HG02571 (cell line): ENCODE results near the gene P2RY14.

ENCODE experiments used
- ATAC-seq: cut with Tn5 transposase; IDR thresholded peaks from one replicate; pipeline ENCODE4 v1.9.1; 2021; ENCODE audit warnings: mild to moderate bottlenecking, moderate library complexity; ENCODE audit not compliant: unreplicated experiment

The P2RY14 gene

DNA sequence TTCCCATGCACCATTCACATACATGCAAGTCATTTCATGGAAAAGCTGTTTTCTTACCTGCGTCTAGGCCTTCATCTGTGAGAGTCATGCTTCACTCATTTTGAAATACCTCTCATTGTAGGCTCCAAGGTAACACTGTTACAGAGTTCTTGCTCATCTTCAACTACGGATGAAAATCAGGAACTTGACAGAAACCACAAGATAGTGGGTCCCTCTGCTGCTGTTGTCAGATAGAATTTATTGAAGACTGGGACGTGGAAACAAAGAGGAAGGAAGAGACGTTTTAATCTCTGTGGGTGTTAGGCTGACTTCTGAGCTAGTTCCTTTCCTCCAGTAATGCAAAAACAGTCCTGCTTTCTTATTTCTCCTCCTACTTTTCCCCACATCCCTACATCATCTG lies at the start of gene P2RY14:
Gene P2RY14 (minus strand): TSS at position 313 of the 400 bp plus-strand sequence. CDS start 64,226 bp downstream, outside the sequence.
- no peak for ATAC-seq

DNA sequence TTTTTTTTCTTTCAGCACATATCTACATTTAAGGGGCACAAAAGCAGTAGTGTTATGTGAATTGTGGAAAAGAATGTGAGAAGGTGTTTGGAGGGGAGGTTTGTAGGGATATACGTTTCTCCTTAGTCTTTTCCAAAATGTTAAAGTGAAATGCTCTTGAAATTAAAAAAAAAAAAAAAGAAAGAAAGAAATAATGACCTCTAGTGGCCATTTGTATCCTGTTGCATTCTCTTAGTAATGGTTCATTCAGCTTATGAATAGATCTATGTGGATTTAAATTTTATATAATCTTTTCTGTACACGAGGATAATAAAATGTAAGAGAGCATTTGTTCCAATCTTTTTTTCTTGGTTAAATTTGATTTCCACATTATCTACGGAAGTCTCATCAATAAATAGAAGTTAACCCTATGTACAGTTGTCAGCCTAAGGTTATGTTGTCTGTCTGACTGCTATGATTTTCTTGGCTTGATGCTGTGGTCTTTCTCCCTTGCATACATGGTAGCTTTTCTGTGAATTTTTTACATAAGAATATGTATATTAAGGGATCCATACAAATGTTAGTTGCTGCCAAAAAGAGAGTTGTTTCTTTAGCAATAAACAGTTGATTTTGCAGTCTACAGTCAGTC lies 49.3 kb upstream of the P2RY14 start:
- ATAC-seq, result no peak

DNA sequence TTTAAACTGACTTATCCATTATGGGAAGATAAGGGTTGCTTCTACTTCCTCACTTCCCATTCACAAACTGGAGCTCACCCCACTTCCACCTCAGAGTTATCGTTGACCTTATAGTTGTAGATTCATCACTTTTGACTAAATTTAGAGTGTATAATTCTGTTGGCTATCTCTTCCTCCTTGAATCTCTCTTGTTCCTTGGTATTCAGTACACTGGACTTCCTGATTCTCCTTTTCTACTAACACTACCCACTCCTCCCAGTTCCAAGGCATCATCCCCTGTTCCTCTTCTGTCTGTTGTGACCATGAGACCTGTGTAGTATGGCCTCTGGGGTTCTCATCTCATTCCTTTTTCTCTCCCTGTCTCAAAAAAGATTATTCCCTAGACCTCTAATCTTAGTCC lies 44.2 kb upstream of the P2RY14 start:
- no peak for ATAC-seq

DNA sequence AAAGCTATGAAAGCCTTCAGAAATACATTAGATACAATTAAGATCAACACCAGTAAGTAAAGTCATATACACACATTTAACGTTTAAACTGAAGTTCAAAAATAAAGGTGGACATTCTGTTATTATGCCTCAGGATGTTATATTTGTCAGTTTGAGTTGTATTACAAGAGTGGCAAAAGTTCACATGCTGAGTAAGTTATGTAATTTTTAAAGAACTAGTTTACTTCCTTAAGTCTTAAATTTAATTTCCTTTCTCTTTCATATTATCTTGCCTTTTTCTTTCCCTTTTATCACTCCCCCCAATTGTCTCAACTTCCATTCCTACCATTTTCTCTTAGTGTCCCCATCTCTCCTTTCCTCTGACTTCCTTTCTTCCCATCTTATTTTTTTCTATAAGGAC lies 43.2 kb upstream of the P2RY14 start:
- ATAC-seq, result no peak

DNA sequence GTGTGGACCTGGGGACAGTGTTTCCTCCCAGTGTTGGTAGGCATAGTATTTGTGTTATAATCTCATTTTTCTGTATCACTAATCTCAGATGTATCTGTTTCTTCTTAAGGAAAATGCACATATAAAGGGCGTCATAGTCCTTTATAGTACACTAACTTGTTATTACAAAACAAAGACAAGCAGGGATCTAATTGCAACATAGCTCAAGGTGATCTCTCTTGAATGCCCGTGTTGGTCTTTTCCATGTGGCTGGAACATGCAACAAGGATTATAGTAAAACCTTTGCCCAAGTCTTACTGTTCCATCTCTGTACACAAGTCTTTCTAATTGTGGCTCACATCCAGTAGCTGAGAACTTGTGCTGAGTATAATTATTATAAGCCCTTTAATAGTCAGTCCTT lies 41.8 kb upstream of the P2RY14 start:
- no peak for ATAC-seq

DNA sequence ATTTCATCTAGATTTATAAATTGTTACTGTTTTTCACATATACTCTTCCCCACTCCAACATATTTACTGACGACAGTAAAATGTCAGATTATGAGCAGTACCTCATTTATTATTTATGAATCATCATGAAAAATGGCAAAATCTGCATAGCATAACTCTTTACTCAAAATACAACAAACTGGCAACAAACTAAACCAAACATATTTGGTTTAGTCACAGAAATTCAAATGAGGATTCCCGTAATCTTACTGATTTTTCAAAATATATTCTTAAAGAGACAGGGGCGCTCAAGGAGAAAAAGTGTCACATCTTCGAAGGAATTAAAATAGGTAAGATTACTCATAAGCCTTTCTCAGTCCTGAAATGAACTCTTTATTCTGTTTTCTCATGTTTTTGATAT lies 41.3 kb upstream of the P2RY14 start:
- ATAC-seq, result no peak

DNA sequence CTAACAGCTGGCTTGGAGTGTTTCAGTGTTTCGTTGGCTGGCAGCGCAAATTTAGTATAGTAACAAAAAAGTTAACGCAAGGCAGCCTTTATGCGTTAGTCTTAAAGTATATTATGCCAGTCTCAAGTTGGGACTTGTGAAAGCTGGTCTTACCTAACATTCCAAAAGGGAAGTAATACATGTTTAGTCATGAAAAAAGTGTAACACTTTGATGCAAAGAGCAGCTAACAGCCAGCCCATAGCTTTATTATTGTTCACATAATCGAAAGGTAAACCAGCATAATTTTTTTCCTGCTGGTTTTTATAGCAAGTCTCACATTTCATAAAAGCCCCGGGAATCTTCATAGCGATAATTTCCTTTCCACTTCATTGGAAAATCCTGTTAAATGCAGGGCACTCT lies 40.6 kb upstream of the P2RY14 start:
- ATAC-seq, result no peak

DNA sequence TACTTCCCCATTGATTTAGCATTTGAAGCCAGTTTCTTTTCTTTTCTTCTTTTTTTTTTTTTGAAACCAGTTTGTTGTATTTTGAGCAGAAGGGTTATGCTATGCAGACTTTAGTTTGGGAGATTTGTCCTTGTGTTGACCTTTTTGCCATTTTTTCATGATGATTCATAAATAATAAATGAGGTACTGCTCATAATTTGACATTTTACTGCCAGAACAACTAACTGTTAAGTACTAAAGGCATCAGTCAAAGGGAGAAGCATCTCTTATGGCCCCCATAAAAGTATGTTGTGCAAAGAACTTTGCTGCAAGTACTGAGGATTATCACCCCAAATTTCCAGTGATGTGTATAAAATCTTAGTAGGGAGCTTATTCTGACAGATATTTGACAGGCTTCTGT lies 40.0 kb upstream of the P2RY14 start:
- no peak for ATAC-seq

DNA sequence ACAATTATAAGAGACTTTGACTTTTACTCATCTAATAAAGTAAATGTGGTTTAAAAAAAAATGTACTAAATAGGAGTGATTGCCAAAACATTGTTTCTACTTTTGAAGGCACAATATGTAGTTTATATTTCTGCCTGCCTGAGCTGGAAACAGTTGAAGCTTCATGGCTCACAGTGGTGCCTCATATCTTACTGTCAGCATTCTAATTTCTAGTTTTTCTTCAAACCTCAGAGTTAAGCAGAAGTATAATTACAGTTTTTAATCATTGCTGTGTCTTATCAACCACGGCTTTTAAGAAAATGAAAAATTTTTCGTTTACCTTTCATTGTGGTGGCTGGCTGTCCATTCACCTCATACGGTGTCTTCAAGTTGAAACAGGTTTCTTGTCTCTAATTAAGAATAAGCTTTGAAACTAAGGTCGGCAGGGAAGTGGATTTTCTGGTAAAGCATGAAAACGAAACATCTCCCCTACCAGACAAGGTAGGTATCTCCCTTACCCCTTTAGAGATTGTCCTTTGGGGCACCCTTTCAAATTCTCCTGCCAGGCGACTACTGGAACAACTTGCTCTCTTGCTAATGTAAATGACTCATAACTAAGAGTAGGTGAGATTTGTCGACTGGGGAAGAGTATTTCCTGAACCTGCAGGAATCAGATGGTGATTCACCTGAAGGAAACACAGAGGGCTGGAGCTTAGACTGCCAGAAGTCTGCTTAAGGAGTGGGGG lies 38.1 kb upstream of the P2RY14 start, which contains the start of gene GPR87:
Gene GPR87 (minus strand): TSS at position 554 of the 725 bp plus-strand sequence. CDS start 16,720 bp downstream, outside the sequence.
- ATAC-seq, result no peak

DNA sequence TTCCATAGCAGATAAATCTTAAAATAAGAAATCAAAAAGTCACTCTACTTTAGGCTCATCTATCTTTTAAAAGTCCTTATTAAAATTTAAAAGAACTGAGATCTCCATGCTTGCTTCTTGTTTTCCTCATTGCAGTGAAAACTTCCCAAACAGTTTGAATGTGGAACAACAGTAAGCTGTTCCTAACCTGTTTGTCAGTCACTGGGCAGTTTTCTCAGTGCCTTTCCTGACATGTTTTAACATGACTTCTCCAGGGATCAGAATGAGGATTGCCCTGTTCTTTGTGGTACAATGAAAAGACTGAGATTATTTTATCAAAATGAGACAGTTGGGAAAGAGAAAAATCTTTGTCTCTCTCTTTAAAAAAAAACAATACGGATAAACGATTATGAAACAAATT lies 37.5 kb upstream of the P2RY14 start:
- no peak for ATAC-seq

DNA sequence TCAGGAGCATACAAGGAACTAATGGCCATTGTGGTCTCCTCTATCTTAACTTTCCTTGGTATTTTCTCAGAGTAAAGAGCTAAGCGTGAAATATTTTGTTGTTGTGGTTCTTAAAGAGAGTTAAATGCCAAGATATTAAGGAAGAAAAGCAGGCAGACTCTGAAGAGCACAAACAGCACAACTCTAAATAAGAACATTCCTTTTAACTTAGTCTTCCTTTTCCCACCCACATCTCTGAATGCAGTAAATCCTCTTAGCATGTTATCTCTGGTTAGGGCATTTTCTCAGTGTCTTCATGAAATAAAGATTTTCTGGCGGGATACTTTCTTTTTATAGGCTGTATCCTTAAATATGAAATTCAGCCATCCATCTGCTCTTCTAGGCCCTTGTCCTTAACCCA lies 36.8 kb upstream of the P2RY14 start:
- no peak for ATAC-seq

DNA sequence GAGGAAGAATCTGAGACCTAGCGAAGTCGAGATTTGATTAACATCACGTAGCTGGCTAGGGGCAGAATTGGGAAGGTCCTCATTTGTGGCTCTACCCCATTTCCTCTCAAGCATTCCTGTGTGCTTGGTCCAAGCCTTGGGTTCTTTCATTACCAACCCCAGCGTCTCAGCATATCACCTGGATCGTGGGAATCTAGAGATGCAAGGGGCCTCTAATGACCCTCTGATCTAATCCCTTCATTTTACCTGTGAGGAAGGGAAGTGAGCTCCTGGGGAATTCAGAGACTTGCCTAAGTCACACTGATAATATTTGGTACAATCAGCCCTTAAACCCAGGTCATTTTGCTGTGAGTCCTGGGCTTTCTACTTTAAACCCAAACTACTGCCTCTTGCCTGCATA lies 36.3 kb upstream of the P2RY14 start:
- no peak for ATAC-seq

DNA sequence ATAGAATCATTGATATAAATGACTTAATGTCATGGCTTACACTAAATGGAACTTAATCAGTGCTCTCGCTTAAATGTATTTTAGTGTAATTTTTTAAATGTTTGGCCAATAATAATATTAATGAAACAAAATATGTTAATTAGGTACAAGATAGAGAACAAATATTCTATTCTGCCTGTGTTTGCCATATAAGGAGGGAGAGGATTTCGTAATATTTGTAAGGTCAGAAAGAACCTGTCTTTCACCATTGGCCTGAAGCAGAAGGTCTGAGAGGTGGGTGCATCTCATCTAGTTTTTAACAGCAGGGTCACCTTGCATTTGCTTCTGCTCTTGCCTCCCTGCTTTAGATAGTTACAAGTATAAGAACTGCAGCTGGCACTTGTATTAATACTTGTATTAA lies 35.8 kb upstream of the P2RY14 start:
- ATAC-seq, result no peak

DNA sequence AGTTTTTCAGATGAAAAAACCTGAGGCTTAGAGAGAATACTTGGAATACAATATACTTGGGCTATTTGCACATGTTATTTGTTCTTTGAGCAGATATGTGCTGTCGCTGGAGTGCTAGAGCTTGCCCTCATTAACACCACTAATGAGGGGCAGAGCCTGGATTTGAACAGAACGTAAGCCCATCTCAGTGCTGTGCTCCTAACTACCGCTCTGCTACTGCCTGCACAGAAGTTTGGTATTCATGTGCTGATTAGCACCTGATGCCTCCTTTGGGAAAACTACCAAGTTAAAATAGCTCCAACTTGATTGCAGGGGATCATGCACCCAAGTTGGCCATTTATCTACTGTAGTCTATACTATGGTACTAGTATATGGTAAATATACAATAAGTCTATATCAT lies 34.6 kb upstream of the P2RY14 start:
- no peak for ATAC-seq

DNA sequence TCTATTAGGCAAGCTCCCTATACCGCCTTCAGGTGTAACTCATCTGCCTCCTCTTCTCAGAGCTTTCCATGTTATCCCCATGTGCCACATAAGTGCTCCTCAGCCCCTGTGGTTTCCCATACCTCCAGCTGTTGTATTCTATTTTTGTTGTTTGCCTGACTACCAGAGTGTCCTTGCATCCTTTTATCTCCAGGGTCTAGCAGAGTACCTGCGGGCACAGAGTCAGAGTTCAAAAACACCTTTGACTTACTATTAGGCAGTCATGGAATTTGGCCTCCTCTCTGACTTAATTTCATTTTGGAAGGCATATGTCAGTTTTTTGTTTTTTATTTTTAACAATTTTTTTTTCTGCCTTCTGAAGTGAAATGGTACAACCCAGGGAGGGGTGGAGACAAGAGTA lies 31.2 kb upstream of the P2RY14 start:
- no peak for ATAC-seq

DNA sequence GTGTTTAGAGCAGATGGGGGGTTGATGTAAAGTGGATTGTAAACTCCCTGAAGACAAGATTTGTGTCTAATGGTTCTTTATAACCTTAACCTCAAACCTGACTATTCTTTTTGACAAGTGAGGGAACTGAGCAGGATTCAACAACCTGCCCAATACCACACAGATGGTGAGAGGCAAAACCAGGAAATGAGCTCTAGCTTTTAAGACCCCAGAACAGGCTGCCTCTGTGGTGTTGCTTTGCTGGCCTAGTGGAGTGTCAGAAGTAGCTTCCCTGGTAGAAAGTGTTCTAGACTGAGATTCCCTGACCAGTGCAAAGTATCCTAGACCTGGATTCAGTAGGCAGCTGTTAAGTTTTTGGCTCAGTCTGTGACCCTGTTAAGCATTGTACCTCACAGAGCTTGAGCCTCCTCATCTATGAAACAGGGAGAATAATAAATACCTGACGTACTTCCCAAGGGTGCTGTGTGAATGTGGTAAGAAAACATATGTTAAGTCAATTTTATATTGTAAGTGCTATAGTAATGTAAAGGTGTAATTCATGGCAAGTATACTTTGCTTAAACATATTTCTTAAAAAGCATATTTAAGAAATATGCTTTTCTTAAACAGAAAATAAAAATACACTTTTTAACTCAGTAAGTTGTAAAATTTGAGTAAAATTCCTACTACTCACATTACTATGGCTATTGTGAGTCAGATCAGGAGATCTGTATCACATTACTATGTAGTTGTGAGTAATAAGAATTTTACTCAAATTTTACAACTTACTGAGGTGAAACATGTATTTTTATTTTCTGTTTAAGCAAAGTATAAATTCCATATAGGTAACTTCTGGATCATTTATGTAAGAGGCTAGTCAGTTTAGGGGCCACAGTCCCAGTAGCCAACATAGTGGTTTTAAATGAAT lies 29.5 kb upstream of the P2RY14 start:
- ATAC-seq, result no peak

DNA sequence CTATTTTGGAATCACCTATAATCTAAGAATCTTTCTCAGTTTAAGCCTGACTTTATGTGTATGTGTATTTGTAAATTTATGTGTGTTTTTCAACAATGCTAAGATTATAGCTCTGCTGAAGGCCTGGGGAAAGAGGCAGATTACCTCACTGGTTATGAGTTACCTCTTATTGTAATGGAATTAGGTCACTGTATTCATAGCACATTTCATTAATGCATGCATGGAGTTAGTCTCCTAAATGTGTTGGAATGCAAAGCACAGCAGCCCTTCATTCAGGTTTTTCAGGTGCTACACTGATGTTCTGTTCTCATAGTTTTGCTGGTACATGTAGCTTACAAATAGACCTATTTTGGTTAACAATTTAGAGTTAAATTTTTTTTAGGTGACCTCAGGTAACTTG lies 28.8 kb upstream of the P2RY14 start:
- ATAC-seq, result no peak

DNA sequence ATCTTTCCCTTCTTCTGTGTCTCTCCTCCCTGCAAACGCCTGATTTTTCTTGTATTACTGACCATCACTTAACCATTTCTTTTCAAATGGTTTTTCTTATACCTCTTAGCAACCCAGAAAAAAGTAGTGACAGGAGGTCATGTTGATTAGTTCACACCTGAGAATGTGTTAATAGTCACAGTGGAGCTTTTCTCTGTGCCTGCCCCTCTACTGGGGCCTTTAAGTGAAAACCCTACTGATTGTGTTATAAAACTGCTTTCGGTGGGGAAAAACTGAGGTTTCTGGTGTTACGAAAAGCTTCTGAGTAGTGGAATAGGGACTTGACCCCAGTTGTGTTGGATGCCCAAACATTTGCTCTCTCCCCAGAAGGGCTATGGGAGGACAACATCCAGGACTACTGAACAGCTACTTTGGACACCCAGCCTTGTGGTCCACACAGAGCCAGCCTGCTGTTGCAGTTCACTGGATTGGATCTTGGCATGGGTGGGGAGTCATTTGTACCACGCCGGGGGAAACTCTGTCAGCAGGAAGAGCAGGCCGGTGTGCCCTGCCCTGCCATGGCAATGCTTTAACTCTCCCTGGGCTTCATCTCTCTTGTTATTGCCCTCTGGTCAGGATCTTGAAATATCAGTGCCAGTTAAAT lies 27.9 kb upstream of the P2RY14 start:
- ATAC-seq, result no peak

DNA sequence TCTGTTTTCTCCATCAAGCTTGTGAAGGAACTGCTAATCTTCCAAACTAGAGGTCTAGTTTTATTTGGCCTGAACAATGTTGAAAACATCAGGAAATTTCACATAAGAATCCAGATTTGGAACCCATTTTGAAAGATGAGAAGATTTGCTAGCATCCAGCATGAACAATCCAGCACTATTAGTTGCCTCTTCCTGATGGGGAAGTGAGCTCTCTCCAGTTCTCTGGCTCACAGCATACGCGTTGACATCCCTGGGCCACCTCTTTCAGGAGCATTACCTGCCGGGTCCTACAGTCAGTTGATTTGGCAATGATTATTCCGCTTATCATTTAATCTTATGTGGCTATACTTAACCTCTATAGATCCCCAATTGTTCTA lies 27.4 kb upstream of the P2RY14 start:
- ATAC-seq, result no peak

DNA sequence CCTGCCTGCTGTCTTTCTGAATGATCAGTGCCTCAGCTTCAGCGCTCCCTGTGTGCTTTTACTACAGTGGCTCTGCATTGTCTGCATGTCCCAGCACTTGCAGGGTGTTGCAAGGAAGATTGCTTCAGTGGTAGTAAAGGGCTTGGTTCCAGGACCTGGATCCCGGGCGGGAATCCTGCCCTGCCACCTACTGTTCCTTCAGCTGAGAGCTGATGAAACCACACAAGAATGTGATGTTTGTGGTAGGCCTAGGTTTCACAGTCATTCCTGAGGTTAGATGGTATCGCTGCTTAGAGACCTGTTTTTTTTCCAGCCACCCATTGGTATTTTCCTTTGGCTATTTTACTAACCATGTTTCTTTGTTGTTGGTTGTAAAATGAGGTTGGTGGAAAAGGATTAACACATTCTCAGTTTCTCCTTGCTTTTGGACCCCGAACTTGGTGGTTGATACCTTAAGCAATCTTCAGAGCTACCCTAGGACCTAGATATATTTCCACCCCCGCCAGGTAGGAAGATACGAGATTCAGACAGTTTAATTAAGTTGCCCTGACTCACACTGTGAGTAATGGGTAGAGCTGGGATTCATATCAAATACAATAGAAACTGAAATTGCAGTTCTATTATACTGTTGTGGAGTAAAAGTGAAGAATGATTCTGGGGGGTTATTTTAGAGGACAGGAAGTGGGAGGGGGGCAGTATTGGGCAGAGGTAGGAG lies 26.9 kb upstream of the P2RY14 start:
- no peak for ATAC-seq

DNA sequence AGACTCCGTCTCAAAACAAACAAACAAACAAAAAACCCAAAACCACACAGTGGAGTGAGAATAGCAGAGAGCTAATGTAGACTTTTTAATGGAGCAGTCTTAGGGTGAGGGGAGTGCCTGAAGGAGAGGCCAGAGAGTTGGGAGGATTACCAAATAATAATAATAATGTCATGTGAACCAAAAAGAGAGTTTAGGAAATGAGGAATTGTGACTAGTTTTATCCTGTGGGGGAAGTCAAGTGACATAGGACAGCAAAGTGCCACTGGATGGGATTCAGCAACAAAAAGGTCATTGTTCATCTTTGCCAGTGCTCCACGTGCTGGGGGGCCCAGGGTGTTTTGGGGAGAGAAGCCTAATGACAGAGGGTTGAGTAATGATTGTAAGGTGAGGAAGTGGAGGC lies 25.4 kb upstream of the P2RY14 start:
- no peak for ATAC-seq
